T1000 (cell line): ENCODE measurements around the gene MSMB.
A peak's percentile ranks its signal among the peaks of the same experiment; 100 is the strongest.

Source experiments
- DNase-seq: peaks from one replicate; lab custom pipeline; 2025; ENCODE audit warnings: mixed read lengths; lab: John Stamatoyannopoulos, UW

Gene MSMB

DNA sequence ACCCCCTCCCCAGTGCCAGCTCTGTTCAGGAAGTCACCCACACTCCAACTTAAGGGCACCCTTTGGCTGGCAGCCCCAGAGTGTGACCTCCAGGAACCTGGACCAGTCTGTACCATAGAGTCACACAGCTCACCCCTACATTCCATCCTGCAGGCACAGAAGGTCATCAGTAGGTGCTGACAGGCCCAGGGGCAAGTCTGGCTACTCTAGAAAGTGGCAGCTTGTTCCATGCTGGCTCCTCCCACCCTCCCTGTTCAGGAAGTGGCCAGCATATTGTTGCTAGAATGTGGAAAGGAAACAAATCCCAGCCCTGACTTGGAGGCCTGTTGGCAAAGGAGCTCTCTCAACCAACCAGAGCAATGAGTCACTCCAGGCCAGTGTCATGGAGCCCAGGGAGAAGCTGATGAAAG lies 12.5 kb downstream of the MSMB start:
- DNase-seq = no peak

DNA sequence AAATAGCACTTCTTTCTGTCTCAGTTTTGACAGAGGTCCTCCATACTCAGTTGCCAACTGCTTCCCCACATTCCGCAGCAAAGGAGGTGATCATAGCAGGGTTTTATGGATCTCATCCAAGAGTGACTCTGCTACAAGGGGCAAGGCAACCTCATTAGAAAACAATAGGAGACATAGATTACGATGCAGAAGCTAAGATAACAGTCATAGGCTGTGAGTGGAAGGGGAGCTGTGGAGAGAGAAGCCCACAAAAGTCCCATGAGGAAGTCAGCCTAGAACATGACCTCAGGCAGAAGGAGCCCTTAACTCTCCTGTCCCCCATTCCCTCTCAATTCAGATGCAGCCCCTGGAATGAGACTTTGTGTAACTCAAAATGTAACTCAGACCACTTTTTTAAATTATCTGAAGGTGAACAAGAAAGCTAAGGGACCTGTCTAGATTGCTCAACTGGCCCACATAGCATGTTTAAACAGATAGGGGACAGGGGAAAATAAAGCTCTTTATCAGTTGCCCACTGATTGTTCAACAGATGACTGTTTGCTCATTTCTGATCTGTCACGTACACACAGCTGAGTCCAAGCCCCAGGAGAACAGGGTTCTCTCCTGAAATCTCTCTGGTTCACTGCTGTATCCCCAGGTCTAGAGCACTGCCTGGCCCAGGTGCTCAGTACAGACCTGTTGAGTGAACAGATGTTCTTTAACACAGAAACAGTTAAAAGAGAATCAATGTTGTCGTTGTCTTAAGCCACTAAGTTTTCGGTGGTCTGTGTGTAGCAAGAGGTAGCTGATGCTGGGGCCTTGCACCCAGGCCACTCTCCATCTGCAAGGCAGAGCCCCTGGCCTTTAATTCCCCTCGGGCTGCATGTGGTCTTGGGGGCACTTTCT lies 14.2 kb downstream of the MSMB start:
- DNase-seq = no peak

DNA sequence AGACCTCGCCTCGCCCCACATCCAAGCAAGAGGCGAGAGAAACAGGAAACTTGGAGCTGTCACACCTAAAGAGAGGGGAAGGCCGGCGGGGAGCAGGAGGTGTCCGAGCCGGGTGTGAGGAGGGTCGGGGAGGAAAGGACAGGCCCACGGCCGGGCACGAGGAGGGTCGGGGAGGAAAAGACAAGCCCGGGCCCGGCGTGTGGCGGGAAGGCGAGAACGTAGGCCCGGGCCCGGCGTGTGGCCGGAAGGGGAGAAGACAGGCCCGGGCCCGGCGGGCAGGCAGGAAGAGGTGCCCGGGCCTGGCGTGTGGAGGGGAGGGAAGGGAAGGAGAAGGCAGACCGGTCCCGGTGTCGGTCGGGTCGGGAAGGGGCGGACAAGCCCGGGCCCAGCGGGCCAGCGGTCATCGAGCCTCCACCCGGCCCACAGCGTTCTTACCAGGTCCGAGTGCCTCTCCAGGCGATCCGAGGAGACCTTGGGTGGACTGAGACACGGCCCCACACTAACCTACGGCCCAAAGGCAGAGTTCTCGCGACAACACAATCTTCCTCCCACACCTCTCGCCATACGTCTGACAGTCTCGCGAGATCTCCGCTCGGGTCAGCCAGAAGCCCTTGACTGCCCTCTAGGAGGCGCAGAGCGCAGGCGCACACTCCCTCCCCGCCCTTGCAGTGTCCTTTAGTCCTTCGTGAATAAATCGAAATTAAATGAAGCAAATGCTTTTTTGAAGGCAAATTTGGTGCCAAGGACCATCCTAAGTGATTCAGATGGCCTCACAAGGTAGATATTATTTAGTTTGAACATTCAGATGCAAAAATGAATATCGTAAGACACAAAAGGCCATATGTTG lies 15.8 kb downstream of the MSMB start, which contains the start of gene NCOA4:
NCOA4 (minus strand) TSS at position 533 of the 847 bp plus-strand sequence. CDS start 13,943 bp downstream, outside the sequence.
- DNase-seq = peak; percentile 90

DNA sequence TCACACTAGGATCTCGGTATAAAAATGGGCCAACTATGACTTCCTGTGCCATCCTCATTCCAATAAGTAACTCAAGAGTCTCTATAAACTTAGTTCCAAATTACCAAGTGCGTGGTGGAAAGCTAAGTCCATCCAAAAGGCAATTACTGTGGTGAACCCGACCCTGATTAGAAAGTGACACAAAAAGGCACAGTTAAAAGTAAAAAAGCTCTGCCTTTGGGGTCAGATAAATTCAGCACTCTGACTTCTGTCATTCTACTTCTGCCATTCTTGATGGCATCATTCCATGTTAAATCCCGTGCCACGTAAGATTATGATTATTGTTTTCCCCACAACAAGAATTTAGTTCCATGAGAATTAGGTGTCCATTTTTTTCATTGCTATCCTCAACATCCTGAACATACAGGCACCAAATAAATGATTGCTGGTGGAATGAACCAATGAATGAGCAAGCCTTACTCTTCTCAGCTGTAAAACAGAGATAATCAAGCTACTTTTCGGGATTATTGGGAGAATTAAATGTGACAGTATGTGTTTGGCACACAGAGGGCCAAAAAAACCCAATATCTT lies 16.5 kb downstream of the MSMB start:
- DNase-seq = no peak

DNA sequence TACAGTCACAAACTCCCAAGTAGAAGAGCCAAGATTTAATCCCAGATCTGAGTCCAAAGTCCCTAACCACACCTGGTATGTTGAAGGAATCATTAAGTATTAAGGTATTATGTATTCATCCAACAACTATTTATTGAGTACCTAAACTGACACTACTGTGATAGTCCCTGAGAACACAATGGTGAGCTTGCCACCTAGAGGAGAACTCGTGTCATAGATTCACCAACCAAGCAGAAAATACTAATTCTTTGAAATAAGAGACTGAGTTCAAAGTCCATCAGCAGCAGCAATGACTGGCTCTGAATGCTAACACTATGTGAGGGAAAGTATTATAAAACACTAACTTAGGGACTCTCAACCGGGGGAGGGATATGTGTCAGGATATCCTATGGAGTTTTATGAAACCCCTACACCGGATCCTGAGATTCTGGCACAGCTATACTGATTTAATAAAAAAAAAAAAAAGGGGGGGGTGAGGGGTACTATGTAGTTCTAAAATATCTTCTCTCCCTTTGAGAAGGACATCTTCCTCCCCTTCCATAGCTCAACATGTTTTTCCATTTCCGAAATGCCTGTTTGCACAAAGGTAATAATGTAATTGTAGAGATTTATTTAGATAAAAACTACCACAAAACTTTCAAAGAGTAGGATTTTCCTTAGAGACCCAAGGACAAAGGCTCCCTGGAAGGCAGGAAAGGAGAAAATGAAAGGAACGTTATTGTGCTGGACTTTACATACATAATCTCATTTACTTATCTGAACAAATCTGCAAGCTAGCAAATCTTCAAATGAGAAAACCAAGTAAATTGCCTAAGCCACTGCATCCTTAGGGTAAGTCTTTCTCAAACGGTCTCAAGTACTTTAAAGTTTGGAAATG lies 17.2 kb downstream of the MSMB start:
- DNase-seq = no peak

DNA sequence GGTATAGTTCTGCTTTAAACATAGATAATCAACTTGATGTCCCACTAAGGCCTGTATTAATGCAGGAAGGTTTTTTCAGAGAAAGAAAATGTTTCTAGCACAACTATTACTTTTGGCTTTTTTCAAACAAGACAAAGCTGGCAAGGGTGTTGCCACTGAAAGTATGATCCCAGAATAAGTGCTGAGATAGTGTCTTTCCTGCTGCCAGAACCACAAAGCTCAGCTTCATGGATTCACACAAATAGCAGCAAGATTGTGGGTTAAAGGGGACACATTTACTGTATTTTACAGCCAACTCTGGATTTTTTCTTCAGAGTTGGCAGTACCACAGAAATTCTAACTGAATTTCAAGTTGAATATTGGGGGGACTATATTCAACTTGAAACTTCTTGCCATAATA lies 20.0 kb downstream of the MSMB start:
- no peak for DNase-seq

DNA sequence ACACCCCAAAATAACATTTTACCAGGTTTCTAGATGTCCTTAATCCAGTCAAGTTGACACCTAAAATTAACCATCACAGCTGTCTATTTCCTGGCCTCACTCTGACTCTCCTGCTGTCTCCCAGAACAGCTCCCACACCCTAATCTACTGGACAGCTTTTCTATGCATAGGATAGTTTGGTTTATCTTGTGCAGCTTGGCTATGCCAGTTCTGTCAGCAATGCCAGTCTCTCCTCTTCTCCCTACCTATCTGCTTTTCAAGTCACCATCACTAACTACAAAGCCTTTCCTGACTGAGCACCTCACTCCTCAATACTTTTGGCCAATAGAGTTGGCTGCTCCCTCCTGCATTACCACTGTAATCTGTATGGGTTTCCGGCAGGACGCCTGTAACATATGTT lies 20.7 kb downstream of the MSMB start:
- DNase-seq = no peak

DNA sequence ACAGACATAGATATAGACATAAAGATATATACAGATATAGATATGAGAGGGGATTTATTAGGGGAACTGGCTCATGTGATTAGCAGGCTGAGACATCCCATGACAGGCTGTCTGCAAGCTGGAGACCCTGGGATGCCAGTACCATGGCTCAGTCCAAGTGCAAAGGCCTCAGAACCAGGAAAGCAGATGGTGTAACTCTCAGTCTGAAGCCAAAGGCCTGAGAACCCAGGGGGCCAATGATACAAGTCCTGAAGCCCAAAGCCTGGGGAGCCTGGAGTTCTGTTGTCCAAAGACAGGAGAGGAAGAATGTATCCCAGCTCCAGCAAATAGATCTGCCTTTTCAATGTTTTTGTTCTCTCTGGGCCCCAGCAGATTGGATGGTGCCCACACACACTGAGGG lies 21.1 kb downstream of the MSMB start:
- DNase-seq = no peak

DNA sequence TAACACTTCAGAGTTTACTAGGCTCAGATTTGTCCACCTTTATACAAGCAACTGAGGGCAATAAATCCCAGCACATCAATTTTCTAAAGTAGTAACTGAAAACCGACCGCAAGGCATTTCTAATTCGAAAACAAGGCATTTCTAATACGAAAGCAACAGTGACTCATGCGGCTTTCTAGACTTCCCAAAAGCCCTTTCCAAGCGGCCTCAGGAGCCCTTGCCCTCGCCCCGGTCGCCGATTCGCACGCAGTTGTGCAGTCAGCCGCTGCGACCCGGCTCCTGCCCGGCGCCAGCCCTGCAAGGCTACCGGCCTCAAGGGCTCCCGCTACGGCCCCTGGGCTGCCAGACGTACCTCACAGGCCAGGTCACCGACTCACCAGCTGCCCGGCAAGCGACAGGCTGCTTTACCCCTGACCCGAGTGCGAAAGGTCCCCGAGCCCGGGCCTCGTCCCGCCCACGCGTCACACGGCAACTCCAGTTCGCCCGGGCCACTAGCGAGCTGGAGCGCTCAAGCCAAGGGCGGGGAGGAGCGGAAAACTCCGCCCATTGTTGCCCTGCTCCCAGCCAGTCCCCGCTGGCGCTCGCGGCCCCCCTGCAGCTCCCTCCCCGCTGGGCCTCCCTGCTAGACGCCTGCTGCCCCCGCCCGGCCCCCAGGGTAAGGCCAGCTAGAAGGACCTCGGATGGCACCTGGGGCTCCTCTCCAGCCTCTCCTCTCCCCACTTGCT lies 22.9 kb downstream of the MSMB start:
- DNase-seq = peak; percentile 83

DNA sequence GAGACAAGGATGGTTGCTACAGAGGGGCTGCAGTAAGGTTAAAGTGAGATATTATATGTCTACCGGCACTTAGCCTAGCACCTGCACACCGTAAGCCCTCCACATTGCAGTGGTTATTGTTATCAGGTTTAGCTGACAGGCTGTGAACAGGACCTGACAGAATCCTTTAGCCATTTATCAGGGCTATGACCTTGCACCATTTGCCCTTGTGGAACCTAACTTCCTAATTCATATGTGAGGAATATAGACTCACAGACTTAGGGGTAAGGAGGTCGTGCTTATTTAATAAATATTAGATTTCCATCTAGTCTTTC lies 25.8 kb downstream of the MSMB start:
- DNase-seq = no peak

DNA sequence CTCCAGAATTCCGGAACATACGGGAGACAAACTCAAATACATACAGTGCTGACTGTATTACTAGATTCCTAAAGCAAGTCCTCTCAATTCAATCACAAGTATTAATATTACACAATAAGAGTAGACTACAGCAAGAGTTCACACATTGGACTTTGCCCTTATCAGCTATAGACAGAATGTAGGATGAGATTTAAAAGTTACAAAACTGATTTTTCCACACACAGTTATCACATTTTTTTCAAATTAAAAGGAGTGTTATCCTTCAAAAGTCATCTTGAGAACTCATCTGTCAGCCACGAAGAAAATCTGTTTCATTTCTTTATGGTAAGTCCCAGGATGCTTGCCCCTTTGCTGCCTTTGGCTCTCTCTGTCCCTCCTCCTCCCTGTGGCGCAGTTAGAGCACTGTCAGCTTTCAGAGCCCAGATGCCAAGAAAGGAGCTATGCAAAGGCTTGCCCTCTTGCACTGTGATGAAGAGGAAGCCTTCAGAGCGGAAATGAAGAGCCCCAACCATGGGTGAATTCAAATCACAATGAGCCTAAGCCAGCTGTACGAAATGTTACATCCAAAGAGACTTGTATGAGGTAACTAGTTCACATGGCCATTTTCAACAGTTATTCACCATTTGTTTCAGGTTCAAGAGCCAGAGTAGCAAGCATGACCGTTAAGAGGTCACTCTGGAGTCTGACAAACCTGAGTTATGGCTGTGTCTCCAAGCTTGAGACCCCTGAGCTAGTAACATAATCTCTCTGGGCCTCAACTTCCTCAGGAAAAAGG lies 26.3 kb downstream of the MSMB start:
- DNase-seq = no peak

DNA sequence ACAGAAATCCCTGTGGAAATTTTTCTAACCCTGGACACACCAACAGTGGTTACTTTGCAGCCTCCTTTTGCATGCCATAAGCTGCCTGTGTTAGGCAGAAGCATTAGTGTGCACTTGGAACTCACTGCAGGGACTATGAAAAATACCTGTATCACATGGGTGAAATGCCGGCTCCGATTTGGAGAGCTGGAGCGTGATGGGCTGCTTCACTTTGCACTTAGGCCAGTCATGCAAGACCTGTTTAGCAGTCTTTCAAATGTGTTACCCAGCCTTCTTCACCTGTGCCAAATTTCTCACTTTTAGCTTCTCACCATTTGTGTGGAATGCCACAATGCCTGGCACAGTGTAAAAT lies 26.9 kb downstream of the MSMB start:
- DNase-seq = no peak

DNA sequence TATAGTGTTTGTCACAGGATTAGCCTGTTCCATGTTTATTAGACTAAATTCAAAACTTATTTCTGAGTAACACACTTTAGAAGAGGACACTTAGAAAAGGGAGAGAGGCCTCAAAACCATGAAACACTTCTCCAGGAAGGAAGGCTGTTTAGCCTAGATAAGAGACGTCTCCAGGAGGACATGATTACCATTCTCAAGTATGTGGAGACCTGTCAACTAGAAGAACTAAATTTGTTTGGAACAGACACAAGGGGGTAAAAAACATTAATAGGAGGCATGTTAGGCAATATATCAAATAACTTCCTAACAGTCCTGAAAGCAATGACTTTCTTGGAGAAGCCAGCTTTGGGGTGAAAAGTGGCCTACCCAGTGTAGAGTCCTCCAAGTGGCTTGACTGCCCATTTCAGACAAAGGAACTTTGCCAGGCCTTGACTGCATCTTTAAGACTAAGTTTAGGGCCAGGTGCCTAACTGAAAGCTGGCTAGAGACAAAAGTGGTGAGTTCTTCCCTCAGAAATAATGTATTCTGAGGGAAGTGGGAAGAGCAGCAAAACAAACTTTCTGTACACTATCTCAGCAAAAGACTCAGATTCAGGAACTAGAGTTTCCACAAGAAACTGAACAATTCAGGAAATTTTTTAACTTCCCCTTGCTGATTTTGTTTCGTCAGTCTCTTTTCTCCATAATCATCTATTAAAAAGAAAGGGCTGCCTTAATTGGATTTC lies 27.5 kb downstream of the MSMB start:
- DNase-seq = no peak

DNA sequence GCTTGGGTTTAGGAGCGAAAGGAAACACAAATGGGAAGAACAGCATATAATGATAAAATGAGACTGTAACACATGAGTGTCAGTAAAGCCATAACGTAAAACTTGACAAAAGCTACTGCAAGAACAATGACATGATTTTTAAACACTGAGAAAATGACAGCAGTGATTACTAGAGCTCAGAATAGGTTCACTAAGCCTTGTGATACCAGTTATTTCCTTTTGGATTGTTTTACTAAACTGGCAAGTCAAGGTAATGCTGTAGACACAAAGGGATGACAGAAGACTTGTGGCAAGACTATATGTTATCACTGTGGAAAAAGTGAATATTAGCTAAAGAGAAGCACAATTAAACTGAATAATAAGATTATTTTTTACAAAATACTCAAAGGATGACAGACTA lies 28.3 kb downstream of the MSMB start:
- no peak for DNase-seq

DNA sequence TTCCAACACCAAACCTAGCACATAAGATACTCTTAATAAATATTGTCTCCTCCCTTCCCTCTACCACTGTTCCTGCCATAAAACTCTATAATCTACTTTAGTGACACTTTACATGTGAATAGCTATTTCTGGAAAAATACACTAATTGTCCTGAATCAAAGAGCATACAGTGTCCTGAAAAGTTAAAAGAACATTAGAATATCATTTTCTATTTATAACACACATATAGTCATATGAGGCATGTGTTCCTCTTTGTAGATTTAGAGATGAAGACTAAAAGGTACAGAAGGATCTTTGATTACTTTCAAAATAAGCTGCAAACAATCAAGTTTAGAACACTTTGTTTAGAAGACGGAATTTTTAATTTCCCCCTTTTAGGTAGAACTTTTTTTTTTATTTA lies 29.3 kb downstream of the MSMB start:
- no peak for DNase-seq

DNA sequence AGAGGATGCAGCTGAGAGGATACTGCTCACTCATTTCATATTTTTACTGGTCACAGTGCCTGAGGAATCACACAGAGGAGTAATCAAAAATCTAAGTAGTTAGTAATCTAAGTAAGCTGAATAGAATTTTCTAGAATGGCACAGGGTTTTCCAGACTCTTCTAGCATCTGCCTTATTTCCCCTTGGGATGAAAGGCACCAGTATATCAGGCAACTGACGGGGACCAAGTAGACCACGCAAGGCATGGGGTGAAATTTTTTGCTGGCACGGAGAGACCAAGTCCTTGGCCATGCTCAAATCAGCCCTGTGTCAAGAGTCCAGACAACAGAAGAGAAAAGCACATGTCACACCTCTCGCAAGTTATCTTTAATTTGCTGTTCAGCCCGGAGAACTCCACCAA lies 29.9 kb downstream of the MSMB start:
- DNase-seq = no peak

DNA sequence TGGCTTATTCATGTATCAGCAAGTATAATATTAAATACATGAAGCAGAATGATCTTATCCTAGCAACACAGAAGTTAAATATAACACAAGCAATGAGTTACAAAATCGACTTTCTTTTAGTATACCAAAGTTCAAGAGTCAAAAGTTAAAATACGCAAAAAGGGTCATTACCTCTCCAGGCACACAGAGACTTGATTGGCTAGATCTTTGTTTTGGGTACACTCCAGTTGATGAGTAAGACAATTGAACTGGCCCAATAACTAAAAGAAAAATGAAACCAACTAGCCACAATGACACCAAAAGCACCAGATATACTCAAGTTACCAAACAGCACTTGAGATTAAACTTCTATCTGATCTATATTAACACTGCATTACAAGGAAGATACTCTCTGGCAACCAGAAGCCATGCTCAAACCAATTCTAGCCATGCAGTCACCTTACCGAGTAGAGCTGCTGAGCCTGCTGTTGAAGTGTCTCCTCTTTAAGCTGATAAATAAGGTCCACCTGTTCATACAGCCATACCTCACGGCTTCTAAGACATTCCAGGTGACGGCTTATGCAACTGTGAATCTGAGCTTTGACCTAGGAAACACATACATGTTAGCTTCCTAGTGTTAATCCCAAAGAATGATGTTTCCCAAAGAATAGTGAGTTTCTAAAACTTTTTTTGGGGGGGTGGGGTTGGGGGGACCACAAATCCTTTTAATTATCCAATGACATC lies 31.2 kb downstream of the MSMB start:
- no peak for DNase-seq

DNA sequence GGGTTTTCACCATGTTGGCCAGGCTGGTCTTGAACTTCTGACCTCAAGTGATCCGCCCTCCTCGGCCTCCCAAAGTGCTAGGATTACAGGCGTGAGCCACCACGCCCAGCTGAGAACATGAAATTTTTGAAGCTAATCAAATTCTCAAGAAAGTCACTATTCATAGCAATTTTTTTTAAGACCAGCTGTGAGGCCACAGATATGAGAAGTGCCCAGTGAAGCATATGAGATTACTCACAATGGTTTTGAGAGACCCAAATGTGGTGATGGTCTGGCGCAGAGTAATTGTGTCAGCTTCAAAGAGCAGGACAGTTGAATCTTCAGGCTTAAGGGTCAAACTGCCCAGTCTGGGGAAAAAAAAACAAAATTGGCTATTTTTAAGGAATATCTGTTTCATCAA lies 31.9 kb downstream of the MSMB start:
- no peak for DNase-seq

DNA sequence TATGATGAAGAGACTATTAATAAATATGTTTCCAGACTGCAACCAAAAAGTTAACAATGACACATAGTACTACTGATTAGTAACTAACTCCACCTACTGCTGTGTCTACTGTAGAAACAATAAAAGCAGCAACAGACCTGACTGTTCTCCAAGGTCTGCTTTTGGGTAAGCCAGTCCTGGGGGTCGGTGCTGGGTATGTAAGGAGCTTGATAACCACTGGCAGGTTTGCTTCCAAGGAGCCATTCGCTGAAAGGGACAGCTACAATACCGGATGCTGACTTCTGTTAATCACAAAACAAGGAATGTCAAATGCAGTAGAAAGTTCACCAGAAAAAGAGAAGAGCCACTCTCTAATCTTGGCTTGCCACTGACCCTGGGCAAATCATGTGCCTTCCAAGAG lies 33.3 kb downstream of the MSMB start:
- DNase-seq = no peak
